Kidney epithelial cell (primary cell): ENCODE data around the gene SPATA33. TPM values are rescaled to one million over a fixed set of nuclear protein-coding genes. Genes with fewer than 3 reads are reported as not detected.

ENCODE experiments used
- DNase-seq: peaks from one replicate; pipeline ENCODE4 v3.0.0-alpha.2; 2010; ENCODE audit warnings: low read depth
- H3K27me3 ChIP-seq: 2 replicates; pipeline ENCODE4 v1.6.0; 2011; ENCODE audit warnings: low read length; ENCODE audit not compliant: control insufficient read depth, insufficient read depth
- H3K36me3 ChIP-seq: 2 replicates; pipeline ENCODE4 v1.5.1; 2011; ENCODE audit warnings: low read length; ENCODE audit not compliant: control insufficient read depth, insufficient read depth
- H3K4me3 ChIP-seq: 2 replicates; pipeline ENCODE4 v1.5.1; 2011; ENCODE audit warnings: low read depth, mild to moderate bottlenecking, control low read depth, low read length
- total RNA-seq: library from RNA; depleted of rRNA; stranded (reverse); fragments of >200 nt; gene quantifications from 2 replicates; pipeline ENCODE4 v1.2.3, GENCODE V29; 2015
- TF ChIP-seq, protein P1 (sequence below): IDR thresholded peaks from 2 replicates; pipeline ENCODE4 v1.5.1; 2011; ENCODE audit warnings: mild to moderate bottlenecking, moderate library complexity, low read length, control low read depth, inconsistent platforms; ENCODE audit not compliant: insufficient read depth, poor library complexity, severe bottlenecking

SPATA33 gene
- total RNA-seq, 1 donor from 2014 or later = 6.6 TPM

DNA sequence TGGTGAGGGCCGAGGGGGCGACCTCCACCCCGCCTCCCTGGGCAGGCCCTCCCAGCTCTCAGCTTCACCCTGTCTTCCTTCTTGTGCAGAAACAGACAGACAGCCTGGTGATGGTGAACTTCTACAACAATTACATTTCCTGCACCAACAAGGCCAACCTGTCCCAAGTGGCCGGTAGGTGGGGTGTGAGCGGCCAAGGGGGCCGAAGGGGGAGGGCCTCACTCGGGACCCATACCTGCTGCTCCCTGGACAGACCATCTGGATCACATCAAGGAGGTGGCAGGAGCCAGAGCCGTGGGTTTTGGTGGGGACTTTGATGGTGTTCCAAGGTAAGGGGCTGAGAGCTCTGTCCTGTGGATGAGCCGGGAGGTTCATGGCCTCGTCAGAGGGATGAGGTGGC is 20.3 kb upstream of the SPATA33 start:
- TF ChIP-seq, protein P1, sequence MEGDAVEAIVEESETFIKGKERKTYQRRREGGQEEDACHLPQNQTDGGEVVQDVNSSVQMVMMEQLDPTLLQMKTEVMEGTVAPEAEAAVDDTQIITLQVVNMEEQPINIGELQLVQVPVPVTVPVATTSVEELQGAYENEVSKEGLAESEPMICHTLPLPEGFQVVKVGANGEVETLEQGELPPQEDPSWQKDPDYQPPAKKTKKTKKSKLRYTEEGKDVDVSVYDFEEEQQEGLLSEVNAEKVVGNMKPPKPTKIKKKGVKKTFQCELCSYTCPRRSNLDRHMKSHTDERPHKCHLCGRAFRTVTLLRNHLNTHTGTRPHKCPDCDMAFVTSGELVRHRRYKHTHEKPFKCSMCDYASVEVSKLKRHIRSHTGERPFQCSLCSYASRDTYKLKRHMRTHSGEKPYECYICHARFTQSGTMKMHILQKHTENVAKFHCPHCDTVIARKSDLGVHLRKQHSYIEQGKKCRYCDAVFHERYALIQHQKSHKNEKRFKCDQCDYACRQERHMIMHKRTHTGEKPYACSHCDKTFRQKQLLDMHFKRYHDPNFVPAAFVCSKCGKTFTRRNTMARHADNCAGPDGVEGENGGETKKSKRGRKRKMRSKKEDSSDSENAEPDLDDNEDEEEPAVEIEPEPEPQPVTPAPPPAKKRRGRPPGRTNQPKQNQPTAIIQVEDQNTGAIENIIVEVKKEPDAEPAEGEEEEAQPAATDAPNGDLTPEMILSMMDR = no peak
- DNase-seq = no peak
- Histone ChIP-seq H3K27me3 (peaks cover 16% of the 10 kb centered on the region), H3K36me3 (no peaks in the 10 kb centered on the region), H3K4me3 (no peak overlapping the region)

DNA sequence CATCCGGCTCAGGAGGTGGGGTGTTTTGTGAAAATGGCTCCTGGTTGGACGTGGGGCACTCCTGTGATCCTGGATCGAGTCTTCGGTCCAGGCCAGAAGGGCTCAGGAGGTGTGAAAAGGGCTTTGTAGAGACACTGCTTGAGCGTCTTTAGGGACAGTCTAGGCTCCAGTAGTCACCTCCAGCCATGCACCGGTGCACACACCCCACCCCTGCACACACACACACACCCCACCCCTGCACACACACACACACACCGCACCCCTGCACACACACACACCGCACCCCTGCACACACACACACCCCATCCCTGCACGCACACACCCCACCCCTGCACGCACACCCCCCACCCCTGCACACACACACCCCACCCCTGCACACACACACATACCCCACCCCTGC is 19.2 kb upstream of the SPATA33 start:
- DNase-seq = no peak
- H3K36me3 ChIP-seq = no peaks in the 10 kb centered on the region
- peaks cover 6% of the 10 kb centered on the region for H3K27me3 ChIP-seq
- no peak overlapping the region for H3K4me3 ChIP-seq
- TF ChIP-seq, protein P1 = no peak

DNA sequence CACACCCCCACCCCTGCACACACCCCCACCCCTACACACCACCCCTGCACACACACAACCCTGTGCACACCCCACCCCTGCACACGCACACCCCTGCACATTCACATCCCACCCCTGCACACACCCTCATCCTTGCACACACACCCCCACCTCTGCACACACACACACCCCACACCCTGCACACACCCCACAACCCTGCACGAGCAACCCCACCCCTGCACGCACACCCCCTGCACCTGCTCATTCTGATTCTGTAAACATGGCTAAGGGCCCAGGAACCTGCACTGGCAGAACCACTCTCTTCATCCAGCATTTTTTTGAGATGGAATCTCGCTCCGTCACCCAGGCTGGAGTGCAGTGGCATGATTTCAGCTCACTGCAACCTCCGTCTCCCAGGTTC is 18.3 kb upstream of the SPATA33 start:
- DNase-seq = no peak
- Histone ChIP-seq H3K36me3 (no peaks in the 10 kb centered on the region), H3K27me3 (peaks cover 2% of the 10 kb centered on the region), H3K4me3 (no peak overlapping the region)
- TF ChIP-seq, protein P1 = no peak

DNA sequence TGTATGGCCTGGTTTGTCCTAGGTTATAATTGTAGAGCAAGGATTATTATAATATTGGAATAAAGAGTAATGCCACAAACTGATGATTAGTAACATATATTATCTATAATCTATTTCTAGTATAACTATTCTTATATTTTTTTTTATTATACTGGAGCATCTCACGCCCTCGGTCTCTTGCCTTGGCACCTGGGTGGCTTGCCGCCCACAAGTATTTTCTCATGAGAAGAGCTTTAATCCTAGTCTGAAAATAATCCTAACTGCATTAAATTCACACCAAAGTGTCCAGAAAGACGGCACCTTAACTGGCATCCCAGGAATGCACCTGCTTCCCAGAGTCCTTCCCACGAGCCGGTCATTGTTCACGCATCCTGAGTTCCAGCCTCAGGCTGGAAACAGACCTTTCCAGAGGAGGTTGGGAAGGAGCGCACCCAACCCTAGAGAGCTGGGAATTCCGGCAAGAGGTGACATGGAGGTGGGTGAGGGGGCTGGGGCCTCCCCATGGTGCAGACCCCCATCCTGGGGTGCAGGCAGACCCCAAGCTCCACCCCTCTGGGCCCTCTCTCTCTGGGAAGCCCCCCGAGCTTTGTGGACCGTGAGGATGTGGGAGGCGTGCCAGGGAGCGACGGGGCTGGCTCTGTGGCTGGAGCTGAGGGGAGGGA is 16.0 kb upstream of the SPATA33 start:
- H3K4me3 ChIP-seq = no peak overlapping the region
- H3K27me3 ChIP-seq = no peaks in the 10 kb centered on the region
- TF ChIP-seq, protein P1 = no peak
- H3K36me3 ChIP-seq = peaks cover under 1% of the 10 kb centered on the region
- no peak for DNase-seq

DNA sequence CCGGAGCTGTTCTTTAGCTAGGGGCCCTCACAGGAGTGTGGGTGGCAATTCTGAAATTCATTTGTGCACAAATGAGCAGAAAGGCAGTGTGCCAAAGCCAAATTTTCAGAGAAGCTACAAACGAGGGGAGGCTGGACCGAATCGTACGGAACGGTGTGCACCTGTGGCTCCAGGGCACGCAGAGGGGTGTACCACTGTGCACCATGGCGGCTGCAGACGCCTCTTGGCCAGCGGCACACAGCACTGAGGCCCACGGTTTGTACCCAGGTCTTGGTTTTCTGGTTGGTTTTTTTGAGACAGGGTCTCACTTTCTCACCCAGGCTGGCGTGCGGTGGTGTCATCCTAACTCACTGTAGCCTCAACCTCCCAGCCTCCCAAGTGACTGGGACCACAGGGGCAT is 15.1 kb upstream of the SPATA33 start:
- DNase-seq = no peak
- H3K36me3 ChIP-seq = peaks cover 1% of the 10 kb centered on the region
- no peak overlapping the region for H3K4me3 ChIP-seq
- TF ChIP-seq, protein P1 = no peak
- no peaks in the 10 kb centered on the region for H3K27me3 ChIP-seq

DNA sequence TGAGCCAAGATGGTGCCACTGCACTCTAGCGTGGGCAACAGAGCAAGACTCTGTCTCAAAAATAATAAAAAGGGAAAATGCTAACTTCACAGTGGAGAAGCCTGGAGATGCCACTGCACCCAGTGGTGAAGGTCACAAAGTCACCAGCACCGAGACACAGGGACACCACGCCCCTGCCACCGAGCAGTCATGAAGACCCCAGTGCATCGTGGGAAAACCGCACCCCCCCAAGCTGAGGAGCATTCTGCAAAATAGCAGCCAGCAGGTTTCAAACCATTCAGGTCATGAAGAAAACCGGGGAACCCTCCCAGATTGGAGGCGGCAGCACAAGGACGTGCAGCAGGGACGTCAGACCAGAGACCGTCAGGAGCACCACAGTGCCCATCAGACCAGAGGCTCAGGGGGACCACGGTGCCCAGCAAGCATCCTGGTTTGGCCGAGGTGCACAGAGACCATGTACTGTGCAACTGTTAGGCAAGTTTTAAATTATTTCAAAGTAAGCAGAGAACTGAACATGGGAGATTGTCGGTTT is 13.8 kb upstream of the SPATA33 start:
- no peak overlapping the region for H3K4me3 ChIP-seq
- TF ChIP-seq, protein P1 = no peak
- DNase-seq = no peak
- H3K36me3 ChIP-seq = peaks cover 1% of the 10 kb centered on the region
- no peaks in the 10 kb centered on the region for H3K27me3 ChIP-seq
